ENCODE results near the gene RNF145. TPM values are rescaled to one million over a fixed set of nuclear protein-coding genes. Genes with fewer than 3 reads are reported as not detected.
A peak's percentile ranks its signal among the peaks of the same experiment; 100 is the strongest.

Gene RNF145
- total and polyA plus RNA-seq, 3 donors from 2014 or later, result 30.0 to 40.4 (median 39.5) TPM

GRCh38 chr5:159223469-159223868 is 14.1 kb upstream of the RNF145 start:
- Histone ChIP-seq H3K9me3 (no peaks in the 10 kb centered on the region), H3K4me1 (no peaks in the 10 kb centered on the region), H3K36me3 (ENCODE audit: low read depth, missing control alignments) (no peaks in the 10 kb centered on the region), H3K27me3 (no peaks in the 10 kb centered on the region), H3K27ac (no peak overlapping the region), H3K4me3 (no peak overlapping the region)
- TF ChIP-seq POLR2A (IDR thresholded peaks at IDR 0.05) (no peak), CTCF (IDR thresholded peaks at IDR 0.05) (no peak)
- WGBS, 2 donors, result 69 to 78% methylated on average over 3 of the region's 3 CpGs
- DNase-seq, result peak; percentile 33
- intact Hi-C loops (cut with DNase I; ENCODE audit: low total_unique reads), result no loop called here

GRCh38 chr5:159220206-159220605 is 10.9 kb upstream of the RNF145 start:
- no peaks in the 10 kb centered on the region for H3K4me1 ChIP-seq
- WGBS, 2 donors, result 79 to 80% methylated on average over 5 of the region's 5 CpGs

GRCh38 chr5:159218595-159219023 is 9.3 kb upstream of the RNF145 start:
- no peaks in the 10 kb centered on the region for H3K27me3 ChIP-seq
- no peak overlapping the region for H3K4me3 ChIP-seq
- TF ChIP-seq POLR2A (IDR thresholded peaks at IDR 0.05), result no peak
- TF ChIP-seq CTCF (IDR thresholded peaks at IDR 0.05), result no peak
- intact Hi-C loops (cut with DNase I; ENCODE audit: low total_unique reads), result no loop called here
- 70 to 76% methylated on average over 2 of the region's 2 CpGs for WGBS, 2 donors
- no peaks in the 10 kb centered on the region for H3K4me1 ChIP-seq
- no peak for DNase-seq
- H3K27ac ChIP-seq, result no peak overlapping the region
- H3K36me3 ChIP-seq (ENCODE audit: low read depth, missing control alignments), result no peaks in the 10 kb centered on the region
- no peaks in the 10 kb centered on the region for H3K9me3 ChIP-seq

More at GRCh38 chr5:159220206-159220605, 10.9 kb upstream of the RNF145 start:
- Histone ChIP-seq H3K27me3 (no peaks in the 10 kb centered on the region), H3K36me3 (ENCODE audit: low read depth, missing control alignments) (no peaks in the 10 kb centered on the region), H3K9me3 (no peaks in the 10 kb centered on the region), H3K4me3 (no peak overlapping the region), H3K27ac (no peak overlapping the region)
- no peak for DNase-seq
- no peak for TF ChIP-seq CTCF (IDR thresholded peaks at IDR 0.05)
- intact Hi-C loops (cut with DNase I; ENCODE audit: low total_unique reads), result no loop called here

- DNase-seq, result no peak
- no peak overlapping the region for H3K27ac ChIP-seq
- intact Hi-C loops (cut with DNase I; ENCODE audit: low total_unique reads), result no loop called here
- H3K4me1 ChIP-seq, result no peaks in the 10 kb centered on the region
- H3K4me3 ChIP-seq, result no peak overlapping the region
- no peaks in the 10 kb centered on the region for H3K36me3 ChIP-seq (ENCODE audit: low read depth, missing control alignments)
- no peak for TF ChIP-seq CTCF (IDR thresholded peaks at IDR 0.05)
- no peak for TF ChIP-seq POLR2A (IDR thresholded peaks at IDR 0.05)
- no peaks in the 10 kb centered on the region for H3K27me3 ChIP-seq
- 82 to 92% methylated on average over 2 of the region's 2 CpGs for WGBS, 2 donors
- H3K9me3 ChIP-seq, result no peaks in the 10 kb centered on the region
Observed at GRCh38 chr5:159217236-159217635, 7.9 kb upstream of the RNF145 start.

DNA sequence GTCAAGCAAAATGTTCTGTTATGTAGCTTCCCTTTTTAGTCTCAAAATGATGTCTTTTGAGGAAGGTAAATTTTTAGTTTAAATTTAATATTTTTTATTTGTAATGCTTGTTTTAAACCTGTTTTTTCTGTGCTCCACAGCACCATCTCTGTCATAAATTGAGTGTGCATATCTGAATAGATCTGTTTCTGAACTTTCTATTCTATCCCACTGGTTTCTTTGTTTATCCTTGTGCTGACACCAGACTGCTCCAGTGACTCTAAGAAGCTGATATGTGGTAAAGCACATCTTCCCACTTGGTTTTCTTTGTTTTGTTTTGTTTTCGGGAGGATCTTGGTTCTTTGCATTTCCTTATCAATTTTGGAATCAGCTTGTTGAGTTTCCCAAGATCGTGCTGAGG is 7.1 kb upstream of the RNF145 start:
- no peaks in the 10 kb centered on the region for H3K27me3 ChIP-seq
- H3K9me3 ChIP-seq, result no peaks in the 10 kb centered on the region
- no peak overlapping the region for H3K27ac ChIP-seq
- H3K4me3 ChIP-seq, result no peak overlapping the region
- no peak for TF ChIP-seq CTCF (IDR thresholded peaks at IDR 0.05)
- no peak for TF ChIP-seq POLR2A (IDR thresholded peaks at IDR 0.05)
- DNase-seq, result no peak
- no peaks in the 10 kb centered on the region for H3K4me1 ChIP-seq
- intact Hi-C loops (cut with DNase I; ENCODE audit: low total_unique reads), result no loop called here
- WGBS, 2 donors, result 74 to 80% methylated on average over 2 of the region's 2 CpGs
- H3K36me3 ChIP-seq (ENCODE audit: low read depth, missing control alignments), result no peaks in the 10 kb centered on the region

Data from testis (tissue), 3 donors.